Right ventricle myocardium inferior (tissue), 1 donor: ENCODE results near the gene PRDM11. TPM values are rescaled to one million over a fixed set of nuclear protein-coding genes. Genes with fewer than 3 reads are reported as not detected.

Experiments used
- total RNA-seq: library from RNA; stranded (reverse); fragmentation: NEBNext Ultra II Directional; extraction: Animal tissue kit (Norgen Biotek cat#: 25700); gene quantifications from one replicate; pipeline ENCODE4 v1.2.1, GENCODE V29; 2021
- donor health status: DM: no; HTN: yes; CAD: no; lungs with severe emphysema.

PRDM11 gene
- total RNA-seq, 1 donor from 2014 or later = 16.0 TPM

Other genes with a start within 250 kb of the PRDM11 start
- gene TP53I11, start 195.8 kb upstream of the PRDM11 start, total RNA-seq = 59.1 TPM
- 7.0 TPM for gene SYT13, start 139.7 kb downstream of the PRDM11 start, total RNA-seq